AG10803 (cell line): ENCODE measurements around the gene CDV3.

ENCODE experiments used
- DNase-seq: peaks from one replicate; pipeline ENCODE4 v3.0.0; 2010; ENCODE audit warnings: low read depth
- H3K4me3 ChIP-seq: 2 replicates; pipeline ENCODE4 v1.5.1; 2011; ENCODE audit warnings: mild to moderate bottlenecking, low read length, control low read depth
- TF ChIP-seq, protein P1 (sequence below): conservative IDR thresholded peaks from 2 replicates; pipeline ENCODE4 v1.5.1; 2011; ENCODE audit warnings: mild to moderate bottlenecking, low read length, control low read depth, inconsistent platforms

Gene CDV3

DNA sequence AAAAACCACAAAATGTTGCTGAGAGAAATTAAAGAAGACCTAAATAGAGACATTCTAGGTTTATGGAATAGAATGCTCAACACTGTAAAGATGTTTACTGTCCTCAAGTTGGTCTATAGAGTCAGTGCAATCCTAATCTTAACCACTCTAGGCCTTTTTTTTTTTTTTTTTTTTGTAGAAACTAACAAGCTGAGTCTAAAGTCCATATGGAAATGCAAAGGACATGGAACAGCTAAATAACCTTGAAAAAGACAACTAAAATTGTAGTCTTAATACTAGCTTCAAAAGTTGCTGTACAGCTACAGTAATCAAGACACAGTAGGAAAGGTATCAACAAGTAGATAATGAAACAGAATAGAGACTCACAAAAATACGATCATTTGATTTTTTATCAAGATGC, 32.9 kb downstream of the CDV3 start:
- H3K4me3 ChIP-seq = no peak overlapping the region
- no peak for DNase-seq
- TF ChIP-seq, protein P1, sequence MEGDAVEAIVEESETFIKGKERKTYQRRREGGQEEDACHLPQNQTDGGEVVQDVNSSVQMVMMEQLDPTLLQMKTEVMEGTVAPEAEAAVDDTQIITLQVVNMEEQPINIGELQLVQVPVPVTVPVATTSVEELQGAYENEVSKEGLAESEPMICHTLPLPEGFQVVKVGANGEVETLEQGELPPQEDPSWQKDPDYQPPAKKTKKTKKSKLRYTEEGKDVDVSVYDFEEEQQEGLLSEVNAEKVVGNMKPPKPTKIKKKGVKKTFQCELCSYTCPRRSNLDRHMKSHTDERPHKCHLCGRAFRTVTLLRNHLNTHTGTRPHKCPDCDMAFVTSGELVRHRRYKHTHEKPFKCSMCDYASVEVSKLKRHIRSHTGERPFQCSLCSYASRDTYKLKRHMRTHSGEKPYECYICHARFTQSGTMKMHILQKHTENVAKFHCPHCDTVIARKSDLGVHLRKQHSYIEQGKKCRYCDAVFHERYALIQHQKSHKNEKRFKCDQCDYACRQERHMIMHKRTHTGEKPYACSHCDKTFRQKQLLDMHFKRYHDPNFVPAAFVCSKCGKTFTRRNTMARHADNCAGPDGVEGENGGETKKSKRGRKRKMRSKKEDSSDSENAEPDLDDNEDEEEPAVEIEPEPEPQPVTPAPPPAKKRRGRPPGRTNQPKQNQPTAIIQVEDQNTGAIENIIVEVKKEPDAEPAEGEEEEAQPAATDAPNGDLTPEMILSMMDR = no peak

- DNase-seq = no peak
- TF ChIP-seq, protein P1 = no peak
Measured at GRCh38 chr3:133606902-133607301, 33.4 kb downstream of the CDV3 start.

DNA sequence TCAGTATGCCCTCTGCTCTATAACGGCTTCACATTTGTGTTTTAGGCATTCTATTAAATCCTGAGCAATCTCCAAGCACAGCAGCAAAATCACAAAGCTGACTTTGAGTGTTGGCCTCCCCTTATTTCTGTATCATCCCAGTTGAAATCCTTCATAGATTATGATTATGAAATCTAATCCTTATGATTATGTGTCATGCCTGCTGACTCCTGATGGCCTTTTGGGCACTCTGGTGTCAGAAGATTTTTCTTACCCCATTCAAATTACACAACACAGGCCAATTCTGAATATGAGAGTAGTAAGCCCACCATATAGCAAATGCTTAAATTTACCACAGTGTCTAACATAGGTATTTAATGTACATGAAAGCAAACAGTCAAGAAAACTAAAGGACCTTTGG, 34.3 kb downstream of the CDV3 start:
- no peak overlapping the region for H3K4me3 ChIP-seq
- TF ChIP-seq, protein P1 = no peak
- DNase-seq = no peak

More at GRCh38 chr3:133606902-133607301, 33.4 kb downstream of the CDV3 start:
- no peak overlapping the region for H3K4me3 ChIP-seq

DNA sequence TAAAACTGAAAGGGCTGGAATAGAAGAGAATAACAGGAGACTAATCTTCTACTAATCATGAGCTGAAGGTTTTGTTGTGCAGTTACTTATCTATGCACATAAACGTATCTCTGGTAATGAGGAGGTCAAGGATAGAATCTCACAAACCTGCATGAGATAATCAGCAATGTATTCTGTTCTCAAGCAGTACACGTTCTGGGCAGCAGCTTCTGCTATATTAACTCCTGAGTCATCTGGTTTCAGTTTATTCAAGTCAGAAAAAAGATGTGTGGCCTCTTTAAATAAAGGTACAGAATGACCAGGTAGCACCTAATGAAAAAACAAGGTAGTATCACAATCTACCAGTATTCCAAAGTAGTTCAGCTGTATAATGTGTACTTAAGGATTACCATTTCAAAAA, 34.9 kb downstream of the CDV3 start:
- TF ChIP-seq, protein P1 = no peak
- DNase-seq = no peak
- H3K4me3 ChIP-seq = no peak overlapping the region

GRCh38 chr3:133610031-133610430, 36.5 kb downstream of the CDV3 start:
- TF ChIP-seq, protein P1 = no peak
- H3K4me3 ChIP-seq = no peak overlapping the region
- DNase-seq = peak; percentile 82

DNA sequence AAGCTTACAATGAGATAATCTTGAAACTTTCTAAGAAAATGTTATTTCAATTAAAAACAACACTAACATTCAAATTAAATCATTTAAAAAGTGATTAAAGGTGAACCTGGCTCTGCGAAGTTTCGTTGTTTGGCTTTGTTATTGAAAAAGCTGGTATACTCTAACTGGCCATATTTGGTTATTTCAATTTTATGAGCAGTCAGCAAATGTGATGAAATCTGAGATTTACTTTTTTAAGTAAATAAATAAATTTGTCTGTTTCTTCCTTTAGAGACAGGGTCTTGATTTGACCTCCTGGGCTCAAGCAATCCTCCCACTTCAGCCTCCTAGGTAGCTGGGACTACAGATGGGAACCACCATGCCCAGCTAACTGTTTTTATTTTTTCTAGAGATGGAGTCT, 38.0 kb downstream of the CDV3 start:
- no peak for DNase-seq
- TF ChIP-seq, protein P1 = no peak
- no peak overlapping the region for H3K4me3 ChIP-seq

DNA sequence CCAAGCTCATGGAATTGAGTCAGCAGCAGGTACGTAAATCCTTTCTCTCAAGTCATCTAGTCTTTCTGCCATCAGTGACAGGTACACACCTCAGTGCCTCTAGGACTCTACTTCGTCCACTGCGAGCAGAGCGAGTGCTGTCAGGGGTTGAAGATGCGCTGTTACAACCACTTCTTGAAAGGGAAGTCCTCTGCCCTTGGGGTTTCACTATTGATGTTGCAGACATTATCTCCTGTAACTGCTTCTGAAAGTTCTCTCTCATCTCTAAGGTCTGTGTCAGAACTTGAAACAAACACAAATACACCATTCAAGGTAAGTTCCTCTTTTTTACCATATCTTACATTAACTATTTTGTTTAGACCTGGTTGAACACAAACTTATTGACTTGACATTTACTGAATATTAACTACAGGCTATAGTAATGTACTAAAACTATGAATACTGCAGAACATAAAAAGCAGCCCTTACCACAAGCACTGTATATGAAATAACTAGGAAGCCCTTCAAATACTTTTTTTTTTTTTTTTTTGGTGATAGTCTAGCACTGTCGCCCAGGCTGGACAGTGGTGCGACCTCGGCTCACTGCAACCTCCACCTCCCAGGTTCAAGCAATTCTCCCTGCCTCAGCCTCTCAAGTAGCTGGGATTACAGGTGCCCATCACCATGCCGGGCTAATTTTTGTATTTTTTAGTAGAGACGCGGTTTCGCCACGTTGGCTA, 46.7 kb downstream of the CDV3 start:
- H3K4me3 ChIP-seq = no peak overlapping the region
- TF ChIP-seq, protein P1 = no peak
- DNase-seq = no peak
